RPMI7951 (cell line): ENCODE data around the gene PDHB. TPM values are rescaled to one million over a fixed set of nuclear protein-coding genes. Genes with fewer than 3 reads are reported as not detected.
"Not testable (repeated sequence)": the region's sequence is repeated elsewhere in the genome, so short reads cannot be mapped to it uniquely, and the experiment has no call there.

Experiments
- DNase-seq: peaks from one replicate; pipeline ENCODE4 v3.0.0-alpha.2; 2012; ENCODE audit warnings: low read depth
- total RNA-seq: library from RNA; depleted of rRNA; stranded (reverse); fragments of >200 nt; shearing (Covaris generic); gene quantifications from 2 replicates; pipeline ENCODE4 v1.2.3, GENCODE V29; 2014

Gene PDHB
- total RNA-seq, 1 experiment from 2014 or later, result 201 TPM

GRCh38 chr3:58437276-58437675 is 3.6 kb upstream of the PDHB start:
- DNase-seq, result not testable (repeated sequence)

- peak; percentile 78 for DNase-seq
Measured at GRCh38 chr3:58434990-58435389, 1.4 kb upstream of the PDHB start.

GRCh38 chr3:58434511-58434910 is 879 bp upstream of the PDHB start:
- no peak for DNase-seq

GRCh38 chr3:58434168-58434504 is 504 bp upstream of the PDHB start:
- DNase-seq, result no peak

- DNase-seq, result no peak
Measured at GRCh38 chr3:58432905-58433304, 727 bp downstream of the PDHB start.

GRCh38 chr3:58429657-58430056 is 4.0 kb downstream of the PDHB start:
- no peak for DNase-seq

- no peak for DNase-seq
Measured at GRCh38 chr3:58427661-58428361, 5.8 kb downstream of the PDHB start.

GRCh38 chr3:58425782-58426181 is 7.8 kb downstream of the PDHB start:
- DNase-seq, result no peak

GRCh38 chr3:58424613-58425012 is 9.0 kb downstream of the PDHB start:
- no peak for DNase-seq

GRCh38 chr3:58422756-58423325 is 10.8 kb downstream of the PDHB start:
- peak; percentile 19 for DNase-seq

GRCh38 chr3:58421004-58421403 is 12.6 kb downstream of the PDHB start:
- DNase-seq, result no peak

- DNase-seq, result peak; percentile 54
Measured at GRCh38 chr3:58419780-58420507, 13.7 kb downstream of the PDHB start.

GRCh38 chr3:58418227-58418626 is 15.4 kb downstream of the PDHB start:
- DNase-seq, result no peak

GRCh38 chr3:58417075-58417474 is 16.6 kb downstream of the PDHB start:
- DNase-seq, result no peak

- no peak for DNase-seq
Measured at GRCh38 chr3:58416191-58416590, 17.4 kb downstream of the PDHB start.

- peak; percentile 76 for DNase-seq
Measured at GRCh38 chr3:58414538-58415197, 19.0 kb downstream of the PDHB start.

- no peak for DNase-seq
Measured at GRCh38 chr3:58411851-58412830, 21.5 kb downstream of the PDHB start.

- DNase-seq, result peak; percentile 46
Measured at GRCh38 chr3:58411036-58411435, 22.6 kb downstream of the PDHB start.

- no peak for DNase-seq
Measured at GRCh38 chr3:58409663-58410062, 24.0 kb downstream of the PDHB start.

- no peak for DNase-seq
Measured at GRCh38 chr3:58408906-58409305, 24.7 kb downstream of the PDHB start.

- DNase-seq, result peak; percentile 91
Measured at GRCh38 chr3:58404396-58404795, 29.2 kb downstream of the PDHB start.
